ENCODE measurements around the gene CD2AP. TPM values are rescaled to one million over a fixed set of nuclear protein-coding genes. Genes with fewer than 3 reads are reported as not detected.

CD2AP gene
- 100 to 1,000 TPM in 2 of 3 donors, 10 to 100 TPM in 1; 61.7 to 173 (median 104) TPM for total RNA-seq
- long read RNA-seq, donor 1, full-length matches to known transcripts, result 30 of 51 reads
- long read RNA-seq, donor 1, partial matches to known transcripts, result 12 of 51 reads
- long read RNA-seq, donor 1, other reads (novel, unspliced or antisense), result 9 of 51 reads
- long read RNA-seq, donor 2, full-length matches to known transcripts, result 3 of 29 reads
- long read RNA-seq, donor 2, partial matches to known transcripts, result 23 of 29 reads
- long read RNA-seq, donor 2, other reads (novel, unspliced or antisense), result 3 of 29 reads

DNA sequence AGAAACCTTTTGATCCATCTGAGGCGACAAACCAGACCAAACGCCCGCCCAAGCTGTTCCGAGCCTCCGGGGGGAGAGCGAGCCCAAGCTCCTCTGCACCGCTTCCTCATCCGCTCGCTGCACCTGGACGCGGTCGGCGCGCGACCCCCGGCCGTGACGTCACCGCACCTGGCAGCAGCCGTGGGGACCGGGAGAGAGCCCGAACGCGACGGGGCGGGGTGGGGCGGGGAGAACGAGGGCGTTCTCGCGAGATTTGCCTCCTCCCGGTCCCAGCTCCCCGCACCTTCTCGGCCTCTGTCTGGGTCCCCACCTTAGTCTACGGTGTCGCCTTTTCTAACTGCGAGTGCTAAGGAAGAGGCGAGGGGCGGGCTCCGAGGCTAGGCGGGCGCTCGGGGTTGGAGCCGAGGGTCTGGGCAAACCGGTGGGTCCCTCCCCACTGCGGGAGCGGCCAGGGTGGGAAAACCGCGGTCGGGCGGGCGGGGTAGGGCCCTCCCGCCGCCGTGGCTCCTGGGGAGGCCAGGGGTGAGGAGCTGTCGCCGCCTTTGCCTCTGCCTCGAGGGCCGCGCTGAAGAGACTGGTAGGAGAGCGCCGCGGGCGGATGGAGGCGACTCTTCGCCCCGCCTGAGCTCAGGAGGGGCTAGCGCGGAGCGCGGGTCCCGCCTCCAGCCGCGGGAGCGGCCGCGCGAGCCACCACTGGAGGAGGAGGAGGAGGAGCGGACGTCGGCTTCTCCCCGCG is at the start of gene CD2AP:
TSS of gene CD2AP (plus strand) at position 293 of the 736 bp plus-strand sequence. CDS start 456 bp downstream, outside the sequence.
- DNase-seq (peak; percentile 94 to 95 (median 94)), ATAC-seq (peak; percentile 92)
- H3K4me3 ChIP-seq, result peak within 1 kb of the TSS; percentile 67
- H3K9me3 ChIP-seq, result no peaks in the 10 kb centered on the region
- TF ChIP-seq CTCF (IDR thresholded peaks at IDR 0.05), result no peak
- intact Hi-C loops (cut with DNase I, micrococcal nuclease), result loop anchor here in 1 of 2 donors (10.0 kb wide), 1 partner anchor 63 kb away; no protein-coding TSS in a partner anchor
- H3K4me1 ChIP-seq (ENCODE audit: low read depth), result peaks cover 11% of the 10 kb centered on the region
- H3K36me3 ChIP-seq (ENCODE audit: low read depth), result no peaks in the 10 kb centered on the region

DNA sequence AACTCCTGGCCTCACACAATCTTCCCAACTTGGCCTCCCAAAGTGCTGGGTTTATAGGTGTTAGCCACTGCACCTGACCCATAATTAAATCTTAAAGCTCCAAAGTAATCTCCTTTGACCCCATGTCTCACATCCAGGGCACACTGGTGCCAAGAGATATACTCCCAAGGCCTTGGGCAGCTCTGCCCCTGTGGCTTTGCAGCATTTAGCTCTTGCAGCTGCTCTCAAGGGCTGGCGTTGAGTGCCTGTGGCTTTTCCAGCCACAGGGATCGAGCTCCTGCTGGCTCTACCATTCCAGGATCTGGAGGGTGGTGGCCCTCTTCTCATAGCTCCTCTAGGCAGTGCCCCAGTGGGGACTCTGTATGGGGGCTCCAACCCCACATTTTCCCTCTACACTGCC is 49.3 kb upstream of the CD2AP start:
- DNase-seq, result no peak
- no peak for TF ChIP-seq CTCF (IDR thresholded peaks at IDR 0.05)
- peaks cover 10% of the 10 kb centered on the region for H3K9me3 ChIP-seq
- intact Hi-C loops (cut with DNase I, micrococcal nuclease), result no loop called here
- no peak overlapping the region for H3K4me3 ChIP-seq
- H3K4me1 ChIP-seq (ENCODE audit: low read depth), result no peaks in the 10 kb centered on the region
- no peaks in the 10 kb centered on the region for H3K36me3 ChIP-seq (ENCODE audit: low read depth)
- no peak for ATAC-seq

DNA sequence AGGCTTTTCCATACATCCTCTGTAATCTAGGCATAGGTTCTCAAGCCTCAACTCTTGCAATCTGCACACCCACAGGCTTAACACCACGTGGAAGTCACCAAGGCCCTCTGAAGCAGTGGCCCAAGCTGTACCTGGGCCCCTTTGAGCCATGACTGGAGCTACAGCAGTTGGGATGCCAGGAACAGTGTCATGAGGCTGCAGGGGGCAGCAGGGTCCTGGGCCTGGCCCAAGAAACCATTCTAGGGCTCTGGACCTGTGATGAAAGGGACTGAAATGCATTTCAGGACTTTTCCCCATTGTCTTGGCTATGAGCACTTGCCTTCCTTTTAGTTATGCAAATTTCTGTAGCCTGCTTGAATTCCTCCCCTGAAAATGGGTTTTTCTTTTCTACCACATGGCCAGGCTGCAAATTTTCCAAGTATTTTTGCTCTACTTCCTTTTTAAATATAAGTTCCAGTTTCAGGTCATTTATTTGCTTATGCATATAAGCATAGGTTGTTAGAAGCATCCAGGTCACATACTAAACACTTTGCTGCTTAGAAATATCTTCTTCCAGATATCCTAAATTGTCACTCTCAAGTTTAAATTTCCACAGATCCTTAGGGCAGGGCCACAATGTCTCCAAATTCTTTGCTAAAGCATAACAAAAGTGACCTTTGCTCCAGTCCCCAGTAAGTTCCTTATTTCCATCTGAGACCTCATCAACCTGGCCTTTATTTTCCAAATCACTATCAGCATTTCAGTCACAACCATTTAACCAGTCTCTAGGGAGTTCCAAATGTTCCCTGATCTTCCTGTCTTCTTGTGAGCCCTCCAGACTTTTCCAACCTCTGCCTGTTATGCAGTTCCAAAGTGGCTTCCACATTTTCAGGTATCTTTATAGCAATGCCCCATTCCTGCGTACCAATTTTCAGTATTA is 48.6 kb upstream of the CD2AP start:
- no peak for DNase-seq
- no peaks in the 10 kb centered on the region for H3K36me3 ChIP-seq (ENCODE audit: low read depth)
- H3K4me1 ChIP-seq (ENCODE audit: low read depth), result no peaks in the 10 kb centered on the region
- no peak for ATAC-seq
- peaks cover 10% of the 10 kb centered on the region for H3K9me3 ChIP-seq
- intact Hi-C loops (cut with DNase I, micrococcal nuclease), result no loop called here
- H3K4me3 ChIP-seq, result no peak overlapping the region
- TF ChIP-seq CTCF (IDR thresholded peaks at IDR 0.05), result no peak

DNA sequence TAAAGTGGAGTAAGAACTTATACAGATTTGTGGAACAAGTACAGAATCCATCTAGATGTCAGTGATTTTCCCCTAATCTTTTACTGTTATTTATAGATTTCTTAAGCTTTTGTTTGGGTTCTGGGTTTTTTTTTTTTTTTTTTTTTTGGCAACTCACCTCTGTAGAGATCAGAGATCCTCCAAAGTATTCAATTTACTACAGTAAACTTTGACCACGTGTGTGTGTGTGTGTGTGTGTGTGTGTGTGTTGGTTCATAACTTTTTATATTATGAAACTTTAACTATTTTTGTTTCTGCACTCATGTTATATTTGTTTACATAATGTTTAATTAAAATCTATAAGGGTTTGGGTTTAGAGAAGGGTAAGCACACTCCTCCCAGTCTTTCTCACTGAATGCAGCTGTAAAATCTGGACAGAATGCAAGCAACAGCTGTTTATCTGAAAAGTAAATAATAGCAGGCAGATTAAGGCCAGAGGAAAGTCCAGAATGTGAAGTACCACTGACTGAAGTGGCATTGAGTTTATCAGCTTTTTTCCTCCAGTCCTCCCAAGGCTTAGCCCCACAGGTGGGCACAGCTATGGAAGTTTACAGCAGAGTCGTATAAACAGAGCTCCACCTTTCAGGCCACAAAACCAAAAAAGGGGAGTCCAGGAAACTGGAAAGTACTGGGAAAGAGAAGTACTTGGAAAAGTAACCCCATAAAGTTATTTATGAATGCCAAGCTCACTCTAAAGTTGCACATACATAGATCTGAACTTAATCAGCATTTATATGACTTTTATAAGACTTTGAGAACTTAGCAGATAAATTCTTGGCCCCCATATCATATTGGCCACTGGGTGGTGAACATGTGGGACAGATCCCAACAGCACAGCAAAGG is 43.0 kb upstream of the CD2AP start:
- TF ChIP-seq CTCF (IDR thresholded peaks at IDR 0.05), result no peak
- H3K9me3 ChIP-seq, result no peaks in the 10 kb centered on the region
- no peak overlapping the region for H3K4me3 ChIP-seq
- H3K4me1 ChIP-seq (ENCODE audit: low read depth), result peaks cover 5% of the 10 kb centered on the region
- no peaks in the 10 kb centered on the region for H3K36me3 ChIP-seq (ENCODE audit: low read depth)
- DNase-seq (peak in 1 of 3 donors; percentile 45), ATAC-seq (peak; percentile 75)
- intact Hi-C loops (cut with DNase I, micrococcal nuclease), result no loop called here

- no peaks in the 10 kb centered on the region for H3K36me3 ChIP-seq (ENCODE audit: low read depth)
- intact Hi-C loops (cut with DNase I, micrococcal nuclease), result no loop called here
- DNase-seq, result no peak
- no peak overlapping the region for H3K4me3 ChIP-seq
- ATAC-seq, result no peak
- peaks cover 5% of the 10 kb centered on the region for H3K4me1 ChIP-seq (ENCODE audit: low read depth)
- TF ChIP-seq CTCF (IDR thresholded peaks at IDR 0.05), result no peak
- no peaks in the 10 kb centered on the region for H3K9me3 ChIP-seq
Observed at GRCh38 chr6:47435254-47435612, 42.4 kb upstream of the CD2AP start.
